Stimulated activated CD4-positive, alpha-beta T cell treated with anti-CD3 and anti-CD28 coated beads, Interleukin-15, amount 100 ng/mL, for 48 hours (primary cell): Measurements from ENCODE around the gene GABPB1.
"Not testable (repeated sequence)": the region's sequence is repeated elsewhere in the genome, so short reads cannot be mapped to it uniquely, and the experiment has no call there.

ENCODE experiments used
- DNase-seq, 2 donors: peaks; one replicate each; pipeline ENCODE4 v3.0.0-alpha.2; 2020; ENCODE audit warnings: low read depth in 2 of 2

The GABPB1 gene

GRCh38 chr15:50354838-50355618 lies at the start of gene GABPB1:
GABPB1 (minus strand) TSS chr15:50355198; CDS start chr15:50309798, 45,400 bp downstream.
- peak; percentile 82 to 83 for DNase-seq

GRCh38 chr15:50391561-50391960 lies 36.6 kb upstream of the GABPB1 start:
- not testable (repeated sequence) for DNase-seq

- no peak for DNase-seq
Observed at GRCh38 chr15:50390554-50391264, 35.7 kb upstream of the GABPB1 start.

GRCh38 chr15:50382408-50382807 lies 27.4 kb upstream of the GABPB1 start:
- DNase-seq: not testable (repeated sequence)

GRCh38 chr15:50381438-50381837 lies 26.4 kb upstream of the GABPB1 start:
- DNase-seq: no peak

- no peak for DNase-seq
Observed at GRCh38 chr15:50380089-50380488, 25.1 kb upstream of the GABPB1 start.

GRCh38 chr15:50379413-50379812 lies 24.4 kb upstream of the GABPB1 start:
- DNase-seq: not testable (repeated sequence)

GRCh38 chr15:50378776-50379175 lies 23.8 kb upstream of the GABPB1 start:
- no peak for DNase-seq

- no peak for DNase-seq
Observed at GRCh38 chr15:50377867-50378751, 23.1 kb upstream of the GABPB1 start.

GRCh38 chr15:50369564-50369963 lies 14.6 kb upstream of the GABPB1 start:
- DNase-seq: not testable (repeated sequence)

GRCh38 chr15:50365971-50366370 lies 11.0 kb upstream of the GABPB1 start:
- no peak for DNase-seq

GRCh38 chr15:50365570-50365969 lies 10.6 kb upstream of the GABPB1 start:
- no peak for DNase-seq

GRCh38 chr15:50363612-50364011 lies 8.6 kb upstream of the GABPB1 start:
- no peak for DNase-seq

GRCh38 chr15:50361756-50362155 lies 6.8 kb upstream of the GABPB1 start:
- no peak for DNase-seq

GRCh38 chr15:50358845-50359244 lies 3.8 kb upstream of the GABPB1 start:
- DNase-seq: peak in 1 of 2 donors; percentile 8

GRCh38 chr15:50355980-50356379 lies 982 bp upstream of the GABPB1 start:
- DNase-seq: no peak

GRCh38 chr15:50355619-50355905 lies 564 bp upstream of the GABPB1 start:
- DNase-seq: no peak

GRCh38 chr15:50353975-50354837 lies 792 bp downstream of the GABPB1 start:
- DNase-seq: peak; percentile 45 to 49

GRCh38 chr15:50353251-50353974 lies 1.6 kb downstream of the GABPB1 start:
- DNase-seq: no peak

- DNase-seq: no peak
Observed at GRCh38 chr15:50350621-50351020, 4.4 kb downstream of the GABPB1 start.

GRCh38 chr15:50345298-50345697 lies 9.7 kb downstream of the GABPB1 start:
- no peak for DNase-seq
